Testis (tissue), 3 donors: ENCODE results near the gene PAPPA. TPM values are rescaled to one million over a fixed set of nuclear protein-coding genes. Genes with fewer than 3 reads are reported as not detected.

ENCODE experiments used
- DNase-seq: peaks from one replicate; pipeline ENCODE4 v3.0.0-alpha.2; 2019
- H3K27ac ChIP-seq, 2 donors: fragments of 200-600 bp; sonication (generic); one replicate each; pipeline ENCODE4 v1.5.1; 2019
- H3K27me3 ChIP-seq: fragments of 200-600 bp; sonication (generic); one replicate; pipeline ENCODE4 v1.5.1; 2019
- H3K36me3 ChIP-seq: fragments of 200-600 bp; sonication (generic); one replicate; pipeline ENCODE4 v1.5.1; 2017; ENCODE audit warnings: low read depth; ENCODE audit errors: missing control alignments
- H3K4me1 ChIP-seq: fragments of 200-600 bp; sonication (generic); one replicate; pipeline ENCODE4 v1.5.1; 2019
- H3K4me3 ChIP-seq, 2 donors: fragments of 200-600 bp; sonication (generic); one replicate each; pipeline ENCODE4 v1.5.1; 2017 to 2019
- H3K9me3 ChIP-seq: fragments of 200-600 bp; sonication (generic); one replicate; pipeline ENCODE4 v1.5.1; 2017
- POLR2A ChIP-seq: fragments of 450-650 bp; IDR thresholded peaks from one replicate; pipeline ENCODE4 v1.6.1; 2017; ENCODE audit warnings: antibody characterized with exemption, mild to moderate bottlenecking, moderate library complexity
- WGBS, 2 donors: methylation state at CpG; one replicate each; pipeline ENCODE4 v1.1.5; 2018; 5-methylcytosine and 5-hydroxymethylcytosine counted together
- intact Hi-C: fragments of 100-400 bp; cut with DNase I; formaldehyde crosslinking; loops from one replicate; pipeline ENCODE4 v1.15.1; 2023; ENCODE audit warnings: low total_unique reads
- polyA plus RNA-seq: library from polyadenylated mRNA; stranded (reverse); fragments of 350-450 nt; fragmentation: Illumina TruSeq; extraction: RNeasy Lipid Tissue Mini Kit (QIAGEN cat#74804); gene quantifications from one replicate; pipeline ENCODE4 v1.2.3, GENCODE V29; 2014; ENCODE audit warnings: low read depth, low replicate concordance; ENCODE audit not compliant: insufficient read depth
- total RNA-seq, 2 donors: library from RNA; depleted of rRNA; stranded (reverse); fragments of >200 nt; gene quantifications; one replicate each; pipeline ENCODE4 v1.2.3, GENCODE V29; 2016
- TF ChIP-seq, protein P1 (sequence below), 3 experiments: fragments of 450-650 bp in 2 of 3; fragments of 200-600 bp in 1 of 3; sonication (generic) in 1 of 3; IDR thresholded peaks; one replicate each; pipeline ENCODE4 v1.5.1; 2016 to 2019; ENCODE audit warnings: antibody characterized with exemption in 3 of 3, mild to moderate bottlenecking in 2 of 3, moderate library complexity in 1 of 3

Gene PAPPA
- total and polyA plus RNA-seq, 3 donors from 2014 or later = 1.9 to 5.1 (median 4.1) TPM

DNA sequence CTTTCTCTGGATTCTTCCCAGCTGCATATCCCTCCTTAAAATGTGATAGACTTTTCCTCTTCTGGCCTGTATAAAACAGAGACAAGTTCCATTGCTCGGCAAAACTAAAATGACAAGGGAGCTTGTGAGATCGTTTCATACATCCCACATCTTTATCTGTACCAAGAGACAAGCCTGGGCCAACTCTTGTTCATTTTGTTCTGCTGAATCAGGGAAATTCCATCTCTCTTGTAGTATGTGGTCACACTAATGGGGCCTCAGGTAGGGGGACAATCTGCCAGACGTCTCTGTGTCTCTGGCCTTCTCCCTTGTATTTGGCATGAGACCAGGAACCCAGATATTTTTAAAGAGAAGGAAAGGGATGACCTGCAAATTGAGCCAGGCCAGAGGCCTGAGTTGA is 18.6 kb upstream of the PAPPA start:
- WGBS, 2 donors = 39 to 50% methylated on average over 3 of the region's 3 CpGs
- Histone ChIP-seq H3K4me3 (no peak overlapping the region), H3K4me1 (no peaks in the 10 kb centered on the region), H3K36me3 (no peaks in the 10 kb centered on the region), H3K27me3 (no peaks in the 10 kb centered on the region), H3K27ac (no peak overlapping the region), H3K9me3 (no peaks in the 10 kb centered on the region)
- intact Hi-C loops = no loop called here
- TF ChIP-seq, protein P1, sequence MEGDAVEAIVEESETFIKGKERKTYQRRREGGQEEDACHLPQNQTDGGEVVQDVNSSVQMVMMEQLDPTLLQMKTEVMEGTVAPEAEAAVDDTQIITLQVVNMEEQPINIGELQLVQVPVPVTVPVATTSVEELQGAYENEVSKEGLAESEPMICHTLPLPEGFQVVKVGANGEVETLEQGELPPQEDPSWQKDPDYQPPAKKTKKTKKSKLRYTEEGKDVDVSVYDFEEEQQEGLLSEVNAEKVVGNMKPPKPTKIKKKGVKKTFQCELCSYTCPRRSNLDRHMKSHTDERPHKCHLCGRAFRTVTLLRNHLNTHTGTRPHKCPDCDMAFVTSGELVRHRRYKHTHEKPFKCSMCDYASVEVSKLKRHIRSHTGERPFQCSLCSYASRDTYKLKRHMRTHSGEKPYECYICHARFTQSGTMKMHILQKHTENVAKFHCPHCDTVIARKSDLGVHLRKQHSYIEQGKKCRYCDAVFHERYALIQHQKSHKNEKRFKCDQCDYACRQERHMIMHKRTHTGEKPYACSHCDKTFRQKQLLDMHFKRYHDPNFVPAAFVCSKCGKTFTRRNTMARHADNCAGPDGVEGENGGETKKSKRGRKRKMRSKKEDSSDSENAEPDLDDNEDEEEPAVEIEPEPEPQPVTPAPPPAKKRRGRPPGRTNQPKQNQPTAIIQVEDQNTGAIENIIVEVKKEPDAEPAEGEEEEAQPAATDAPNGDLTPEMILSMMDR (IDR thresholded peaks at IDR 0.05) = no peak
- TF ChIP-seq POLR2A = no peak
- DNase-seq = no peak

DNA sequence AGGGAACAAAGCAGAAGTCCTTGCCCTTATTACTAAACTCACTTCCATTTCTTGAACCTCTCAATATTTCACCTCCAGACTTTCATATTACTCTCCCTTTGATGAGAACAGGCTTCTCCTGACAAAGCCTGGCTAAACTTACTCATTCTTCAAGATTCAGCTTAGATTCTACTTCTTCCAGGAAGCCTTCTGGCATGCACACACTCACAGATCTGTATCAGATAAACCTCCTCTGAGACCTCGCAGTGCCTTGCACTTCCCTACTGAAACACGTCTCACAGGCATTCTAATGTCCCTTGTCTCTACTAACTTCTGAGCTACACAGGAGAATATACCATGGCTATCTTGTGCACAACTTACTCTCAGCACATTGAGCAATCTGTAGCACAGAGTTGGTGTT is 16.6 kb upstream of the PAPPA start:
- Histone ChIP-seq H3K4me1 (no peaks in the 10 kb centered on the region), H3K9me3 (no peaks in the 10 kb centered on the region), H3K4me3 (no peak overlapping the region), H3K36me3 (no peaks in the 10 kb centered on the region), H3K27me3 (no peaks in the 10 kb centered on the region), H3K27ac (no peak overlapping the region)
- no peak for DNase-seq
- intact Hi-C loops = no loop called here
- WGBS, 2 donors = 89 to 93% methylated on average over 2 of the region's 2 CpGs
- TF ChIP-seq, protein P1 (IDR thresholded peaks at IDR 0.05) = no peak
- no peak for TF ChIP-seq POLR2A

DNA sequence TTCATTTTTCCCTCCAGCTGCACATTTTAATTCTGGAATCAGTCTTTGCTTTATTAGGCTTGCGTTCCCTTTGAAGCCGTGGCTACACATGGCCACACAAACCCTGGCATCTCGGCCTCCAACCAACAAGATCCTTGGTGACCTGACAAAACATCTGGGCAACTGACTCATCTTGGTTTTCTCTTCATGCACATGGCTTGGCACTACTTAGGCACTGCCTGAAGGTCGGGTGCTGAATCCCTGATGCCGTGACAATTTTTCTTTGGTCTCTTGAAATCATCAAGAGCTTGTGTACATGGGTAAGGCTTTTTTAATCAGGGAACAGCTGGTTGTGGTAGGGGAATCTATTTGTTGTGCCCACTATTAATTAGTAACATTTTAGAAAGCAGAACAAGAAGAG is 16.0 kb upstream of the PAPPA start:
- H3K27me3 ChIP-seq = no peaks in the 10 kb centered on the region
- no peaks in the 10 kb centered on the region for H3K36me3 ChIP-seq
- H3K27ac ChIP-seq = no peak overlapping the region
- no peaks in the 10 kb centered on the region for H3K4me1 ChIP-seq
- WGBS, 2 donors = 87 to 92% methylated on average over 5 of the region's 5 CpGs
- H3K4me3 ChIP-seq = no peak overlapping the region
- H3K9me3 ChIP-seq = no peaks in the 10 kb centered on the region
- intact Hi-C loops = no loop called here
- DNase-seq = no peak
- no peak for TF ChIP-seq POLR2A
- TF ChIP-seq, protein P1 (IDR thresholded peaks at IDR 0.05) = no peak

DNA sequence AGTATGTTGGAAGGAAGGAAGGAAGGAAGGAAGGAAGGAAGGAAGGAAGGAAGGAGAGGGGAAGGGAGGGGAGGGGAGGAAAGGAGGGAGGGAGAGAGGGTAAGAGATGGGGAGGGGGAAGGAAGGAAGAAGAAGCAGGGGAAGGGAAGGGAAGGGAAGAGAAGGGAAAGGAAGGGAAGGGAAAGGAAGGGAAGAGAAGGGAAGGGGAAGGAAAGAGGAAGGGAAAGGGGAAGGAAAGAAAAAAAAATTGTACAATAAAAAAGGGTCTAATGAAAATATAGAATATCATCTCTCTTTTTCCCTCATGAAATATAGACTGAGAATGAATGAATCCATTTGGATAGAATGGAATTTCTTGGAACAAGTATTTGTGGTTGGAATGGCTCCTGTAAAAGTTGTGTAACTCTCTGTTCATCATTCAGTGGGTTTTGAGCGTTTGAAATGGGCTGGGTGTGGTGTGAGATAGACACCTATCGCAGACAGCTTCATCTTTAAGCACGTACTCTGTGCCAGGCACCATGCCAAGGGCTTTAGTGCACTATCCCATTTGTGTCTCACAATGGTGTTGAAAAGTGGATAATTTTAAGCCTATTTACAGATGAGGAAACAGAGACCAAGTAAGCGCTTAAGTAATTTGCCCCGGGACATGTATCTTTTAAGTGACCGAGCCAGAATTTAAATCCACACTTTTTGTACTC is 11.6 kb upstream of the PAPPA start:
- TF ChIP-seq POLR2A = no peak
- TF ChIP-seq, protein P1 (IDR thresholded peaks at IDR 0.05) = no peak
- 85 to 95% methylated on average over 6 of the region's 6 CpGs for WGBS, 2 donors
- Histone ChIP-seq H3K4me3 (no peak overlapping the region), H3K27ac (no peak overlapping the region), H3K27me3 (no peaks in the 10 kb centered on the region), H3K9me3 (no peaks in the 10 kb centered on the region), H3K36me3 (no peaks in the 10 kb centered on the region), H3K4me1 (no peaks in the 10 kb centered on the region)
- DNase-seq = no peak
- intact Hi-C loops = no loop called here
